Keratinocyte (primary cell): ENCODE data around the gene CORO2B. TPM values are rescaled to one million over a fixed set of nuclear protein-coding genes. Genes with fewer than 3 reads are reported as not detected.

Experiments
- DNase-seq: peaks from one replicate; pipeline ENCODE4 v3.0.0-alpha.2; 2011; ENCODE audit warnings: low read depth, missing footprints, low spot score
- FAIRE-seq: peaks from 2 replicates; lab custom pipeline; 2011; peaks lifted over from hg19 to GRCh38; lab: Jason Lieb, UNC
- H2AFZ ChIP-seq: 2 replicates; pipeline ENCODE4 v1.6.0; 2012; ENCODE audit warnings: low read length, control low read depth, inconsistent platforms; ENCODE audit not compliant: control insufficient read depth
- H3K27ac ChIP-seq: 2 replicates; pipeline ENCODE4 v1.5.1; 2011; ENCODE audit warnings: low read length; ENCODE audit not compliant: control insufficient read depth, insufficient read depth
- H3K27me3 ChIP-seq: 3 replicates; pipeline ENCODE4 v1.6.0; 2011; ENCODE audit warnings: low read length; ENCODE audit not compliant: control insufficient read depth, insufficient read depth; ENCODE audit errors: extremely low read depth
- H3K36me3 ChIP-seq, 2 experiments: 2 replicates in 1 of 2; 3 replicates in 1 of 2; pipeline ENCODE4 v1.5.1; 2011; ENCODE audit warnings: low read length in 2 of 2, mild to moderate bottlenecking in 1 of 2; ENCODE audit not compliant: control insufficient read depth in 2 of 2, insufficient read depth in 2 of 2; ENCODE audit errors: extremely low read depth in 1 of 2
- H3K4me1 ChIP-seq: 3 replicates; pipeline ENCODE4 v1.5.1; 2011; ENCODE audit warnings: low read length; ENCODE audit not compliant: control insufficient read depth, insufficient read depth; ENCODE audit errors: extremely low read depth
- H3K4me2 ChIP-seq: 3 replicates; pipeline ENCODE4 v1.6.0; 2011; ENCODE audit warnings: low read depth, low read length; ENCODE audit not compliant: control insufficient read depth, insufficient read depth; ENCODE audit errors: extremely low read depth
- H3K4me3 ChIP-seq, 3 experiments: fragments of 200-600 bp in 1 of 3; sonication (generic) in 1 of 3; 2 replicates in 2 of 3; 3 replicates in 1 of 3; pipeline ENCODE4 v1.5.1; 2011 to 2016; ENCODE audit warnings: low read length in 3 of 3, mild to moderate bottlenecking in 3 of 3, control low read depth in 2 of 3, inconsistent platforms in 1 of 3, low read depth in 1 of 3, mixed read lengths in 1 of 3, mixed run types in 1 of 3, moderate library complexity in 1 of 3; ENCODE audit not compliant: control insufficient read depth in 2 of 3, insufficient read depth in 2 of 3; ENCODE audit errors: extremely low read depth in 1 of 3
- H3K79me2 ChIP-seq: 2 replicates; pipeline ENCODE4 v1.6.0; 2012; ENCODE audit warnings: low read length; ENCODE audit not compliant: control insufficient read depth, insufficient read depth
- H3K9ac ChIP-seq: 3 replicates; pipeline ENCODE4 v1.6.0; 2011; ENCODE audit warnings: low read length; ENCODE audit not compliant: control insufficient read depth, insufficient read depth; ENCODE audit errors: extremely low read depth
- H3K9me1 ChIP-seq: 3 replicates; pipeline ENCODE4 v1.6.0; 2011; ENCODE audit warnings: low read length; ENCODE audit not compliant: control insufficient read depth, insufficient read depth; ENCODE audit errors: extremely low read depth
- H3K9me3 ChIP-seq: 2 replicates; pipeline ENCODE4 v1.5.1; 2012; ENCODE audit warnings: low read depth, low read length; ENCODE audit not compliant: control insufficient read depth
- H4K20me1 ChIP-seq: 3 replicates; pipeline ENCODE4 v1.6.0; 2011; ENCODE audit warnings: low read length; ENCODE audit not compliant: control insufficient read depth, insufficient read depth; ENCODE audit errors: extremely low read depth
- EZH2 ChIP-seq: IDR thresholded peaks from one replicate; pipeline ENCODE4 v1.6.1; 2012; ENCODE audit warnings: inconsistent platforms, mild to moderate bottlenecking, low read length, moderate library complexity
- dilution Hi-C: fragments of 300-500 bp; cut with MboI; formaldehyde crosslinking; loops from one replicate; pipeline ENCODE4 v1.7.0; 2020; ENCODE audit warnings: low sequenced_read_pairs; ENCODE audit not compliant: extremely low pct_ligation_motif_present
- polyA plus RNA-seq, 5 experiments: library from polyadenylated mRNA; depleted of rRNA in 3 of 5; stranded (reverse) in 3 of 5; stranded (forward) in 1 of 5; unstranded in 1 of 5; fragments of >200 nt; gene quantifications; 1 replicate in 1 of 5; 2 replicates in 3 of 5; 3 replicates in 1 of 5; pipeline versions ENCODE4 v1.2.1 to v1.2.3, GENCODE V29; 2011 to 2012; ENCODE audit warnings: missing spikeins in 2 of 5, low read depth in 1 of 5, low replicate concordance in 1 of 5
- TF ChIP-seq, protein P1 (sequence below), 3 experiments: IDR thresholded peaks in 1 of 3; conservative IDR thresholded peaks in 1 of 3; optimal IDR thresholded peaks in 1 of 3; 2 replicates in 2 of 3; 3 replicates in 1 of 3; pipeline versions ENCODE3 to v1.5.1; 2011; ENCODE audit warnings: low read length in 3 of 3, mild to moderate bottlenecking in 3 of 3, moderate library complexity in 2 of 3, control low read depth in 1 of 3, inconsistent platforms in 1 of 3; ENCODE audit not compliant: insufficient read depth in 2 of 3; ENCODE audit errors: extremely low read depth in 1 of 3

CORO2B gene
- polyA plus RNA-seq, 1 donor (not counting 4 experiments of a cell fraction or from before 2014, with no cell fraction given), result 0.13 TPM

DNA sequence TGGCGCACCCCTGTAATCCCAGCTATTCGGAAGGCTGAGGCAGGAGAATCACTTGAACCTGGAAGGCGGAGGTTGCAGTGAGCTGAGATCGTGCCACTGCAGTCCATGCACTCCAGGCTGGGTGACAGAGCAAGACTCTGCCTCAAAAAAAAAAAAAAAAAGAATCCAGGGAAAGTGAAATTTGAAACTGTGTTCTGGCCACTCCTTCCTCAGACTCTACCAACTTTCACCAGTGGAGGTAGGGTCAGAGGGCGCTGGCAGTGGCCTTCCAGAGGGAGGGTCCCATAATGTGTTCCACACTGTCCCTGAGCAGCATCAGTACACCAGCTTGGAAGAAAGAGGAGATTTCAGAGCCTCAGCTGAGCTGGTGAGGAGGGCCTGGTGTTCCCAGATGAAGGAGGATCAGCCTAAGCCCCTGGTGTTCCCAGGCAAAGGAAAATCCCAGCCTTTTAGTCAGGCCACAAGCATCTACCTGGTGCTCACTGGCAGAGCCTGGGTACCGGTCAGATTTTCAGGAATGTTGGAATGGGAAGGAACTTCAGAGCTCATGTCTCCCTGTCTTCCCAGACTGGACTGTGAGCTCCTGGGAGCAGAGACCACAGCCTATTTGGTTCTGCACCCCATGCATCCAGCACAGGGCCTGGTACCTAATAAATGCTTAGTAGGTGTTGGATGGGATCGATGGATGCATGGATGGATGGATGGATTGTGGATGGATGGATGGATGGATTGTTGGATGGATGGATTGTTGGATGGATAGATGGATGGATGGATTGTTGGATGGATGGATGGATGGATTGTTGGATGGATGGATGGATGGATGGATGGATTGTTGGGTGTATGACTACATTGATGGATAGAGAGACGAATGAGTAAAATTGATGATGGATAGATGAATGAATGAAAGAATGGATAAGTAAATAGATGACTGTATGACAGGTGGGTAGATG, 117.9 kb downstream of the CORO2B start:
- no peaks in the 10 kb centered on the region for H3K9me1 ChIP-seq
- dilution Hi-C loops, result no loop called here
- H3K27ac ChIP-seq, result no peak overlapping the region
- no peak for DNase-seq
- H2AFZ ChIP-seq, result no peak overlapping the region
- H4K20me1 ChIP-seq, result no peaks in the 10 kb centered on the region
- H3K79me2 ChIP-seq, result no peaks in the 10 kb centered on the region
- TF ChIP-seq, protein P1, sequence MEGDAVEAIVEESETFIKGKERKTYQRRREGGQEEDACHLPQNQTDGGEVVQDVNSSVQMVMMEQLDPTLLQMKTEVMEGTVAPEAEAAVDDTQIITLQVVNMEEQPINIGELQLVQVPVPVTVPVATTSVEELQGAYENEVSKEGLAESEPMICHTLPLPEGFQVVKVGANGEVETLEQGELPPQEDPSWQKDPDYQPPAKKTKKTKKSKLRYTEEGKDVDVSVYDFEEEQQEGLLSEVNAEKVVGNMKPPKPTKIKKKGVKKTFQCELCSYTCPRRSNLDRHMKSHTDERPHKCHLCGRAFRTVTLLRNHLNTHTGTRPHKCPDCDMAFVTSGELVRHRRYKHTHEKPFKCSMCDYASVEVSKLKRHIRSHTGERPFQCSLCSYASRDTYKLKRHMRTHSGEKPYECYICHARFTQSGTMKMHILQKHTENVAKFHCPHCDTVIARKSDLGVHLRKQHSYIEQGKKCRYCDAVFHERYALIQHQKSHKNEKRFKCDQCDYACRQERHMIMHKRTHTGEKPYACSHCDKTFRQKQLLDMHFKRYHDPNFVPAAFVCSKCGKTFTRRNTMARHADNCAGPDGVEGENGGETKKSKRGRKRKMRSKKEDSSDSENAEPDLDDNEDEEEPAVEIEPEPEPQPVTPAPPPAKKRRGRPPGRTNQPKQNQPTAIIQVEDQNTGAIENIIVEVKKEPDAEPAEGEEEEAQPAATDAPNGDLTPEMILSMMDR (optimal IDR thresholded peaks at IDR 0.05 in 1 of 3, IDR thresholded peaks at IDR 0.05 in 1 of 3, conservative IDR thresholded peaks at IDR 0.05 in 1 of 3; ENCODE audit: extremely low read depth in 1 of 3, insufficient read depth in 2 of 3, low read length in 3 of 3), result no peak
- no peak for TF ChIP-seq EZH2
- no peak overlapping the region for H3K4me3 ChIP-seq
- H3K36me3 ChIP-seq, result no peaks in the 10 kb centered on the region
- H3K4me1 ChIP-seq, result no peaks in the 10 kb centered on the region
- no peak overlapping the region for H3K4me2 ChIP-seq
- FAIRE-seq, result no peak
- peaks cover 39% of the 10 kb centered on the region for H3K27me3 ChIP-seq
- no peak overlapping the region for H3K9ac ChIP-seq
- no peaks in the 10 kb centered on the region for H3K9me3 ChIP-seq

DNA sequence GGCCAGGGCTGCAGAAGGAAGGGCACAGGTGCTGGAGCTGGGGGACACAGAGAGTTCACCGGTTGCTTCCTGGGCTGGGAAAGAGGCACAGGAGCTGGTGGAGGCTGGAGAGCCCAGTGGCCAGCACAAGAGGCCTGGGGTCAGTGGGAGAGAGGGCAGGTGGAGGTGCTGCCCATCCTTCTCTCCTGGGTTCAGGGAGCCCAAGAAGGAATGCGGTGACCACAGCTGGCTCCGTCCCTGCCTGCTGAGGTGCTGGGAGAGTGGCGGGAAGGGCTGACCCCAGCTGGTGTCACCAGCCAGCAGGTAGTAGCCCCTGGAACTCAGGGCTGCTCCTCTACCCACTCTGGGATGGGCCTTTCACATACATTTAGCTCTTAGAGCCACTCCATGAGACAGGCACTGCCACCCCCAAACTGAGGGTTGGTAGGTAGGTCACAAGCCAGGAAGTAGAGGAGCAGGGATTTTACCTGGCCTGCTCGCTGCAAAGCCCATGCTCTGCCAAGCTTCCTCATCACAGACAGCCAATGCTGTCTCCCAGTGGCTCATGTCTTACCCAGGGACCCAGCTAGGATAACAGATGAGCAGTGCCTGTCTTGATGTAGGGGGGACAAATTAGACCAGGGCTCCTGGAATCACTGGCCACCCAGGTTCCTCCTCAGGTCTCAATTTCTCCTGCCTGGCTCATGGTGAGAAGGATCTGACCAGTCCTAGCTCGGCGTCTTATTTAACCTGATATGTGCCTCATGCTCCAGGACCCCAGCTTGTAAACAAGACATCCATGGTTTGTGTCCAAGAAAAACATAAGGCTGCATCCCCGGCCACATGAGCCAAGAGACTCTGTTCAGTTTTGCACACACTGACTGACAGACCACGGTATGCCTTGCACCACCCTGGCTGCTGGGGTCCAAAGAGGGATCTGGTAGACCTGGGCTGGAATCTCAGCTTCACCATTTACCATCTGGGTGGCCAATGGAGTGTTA, 119.2 kb downstream of the CORO2B start:
- DNase-seq, result no peak
- H2AFZ ChIP-seq, result no peak overlapping the region
- no peaks in the 10 kb centered on the region for H3K9me3 ChIP-seq
- no peak overlapping the region for H3K4me3 ChIP-seq
- H3K27ac ChIP-seq, result no peak overlapping the region
- H3K79me2 ChIP-seq, result no peaks in the 10 kb centered on the region
- no peaks in the 10 kb centered on the region for H3K9me1 ChIP-seq
- peaks cover 38% of the 10 kb centered on the region for H3K27me3 ChIP-seq
- FAIRE-seq, result no peak
- no peaks in the 10 kb centered on the region for H3K4me1 ChIP-seq
- H3K4me2 ChIP-seq, result no peak overlapping the region
- no peaks in the 10 kb centered on the region for H3K36me3 ChIP-seq
- no peaks in the 10 kb centered on the region for H4K20me1 ChIP-seq
- TF ChIP-seq EZH2, result no peak
- TF ChIP-seq, protein P1 (optimal IDR thresholded peaks at IDR 0.05 in 1 of 3, IDR thresholded peaks at IDR 0.05 in 1 of 3, conservative IDR thresholded peaks at IDR 0.05 in 1 of 3; ENCODE audit: extremely low read depth in 1 of 3, insufficient read depth in 2 of 3, low read length in 3 of 3), result no peak
- dilution Hi-C loops, result no loop called here
- no peak overlapping the region for H3K9ac ChIP-seq
